ENCODE measurements around the gene PPP4R4.

DNA sequence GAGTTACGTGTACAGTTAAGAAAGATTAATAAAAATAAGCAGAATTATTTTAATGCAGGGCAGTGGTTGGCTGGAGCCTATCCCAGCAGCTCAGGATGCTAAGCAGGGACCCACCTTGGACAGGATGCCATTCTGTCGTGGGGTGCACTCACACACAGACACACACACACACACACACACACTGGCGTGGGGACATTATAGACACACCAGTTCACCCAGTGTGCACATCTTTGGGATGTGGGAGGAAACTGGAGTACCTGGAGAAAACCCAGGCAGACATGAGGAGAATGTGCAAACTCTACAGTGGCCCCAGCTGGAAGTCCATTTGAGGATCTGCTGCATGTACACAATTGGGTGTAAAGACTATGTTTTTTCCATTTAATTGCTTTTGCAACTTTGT, 31.9 kb upstream of the PPP4R4 start:
- TF ChIP-seq POLR2A (IDR thresholded peaks at IDR 0.05; ENCODE audit: low read length), result no peak
- TF ChIP-seq GATA1 (IDR thresholded peaks at IDR 0.05; ENCODE audit: low read depth, low read length), result no peak

Measured in erythroblast (primary cell).